ENCODE results near the gene CCDC185. TPM values are rescaled to one million over a fixed set of nuclear protein-coding genes. Genes with fewer than 3 reads are reported as not detected.

CCDC185 gene
- total RNA-seq, 1 donor from 2014 or later, result not detected

GRCh38 chr1:223421025-223421424, 27.8 kb downstream of the CCDC185 start:
- no peaks in the 10 kb centered on the region for H3K9me3 Mint-ChIP-seq (ENCODE audit: unreplicated experiment)
- no peaks in the 10 kb centered on the region for H3K36me3 Mint-ChIP-seq (ENCODE audit: unreplicated experiment)
- H3K4me3 Mint-ChIP-seq (ENCODE audit: unreplicated experiment), result no peak overlapping the region
- H3K27ac Mint-ChIP-seq (ENCODE audit: unreplicated experiment), result no peak overlapping the region
- no peak for TF ChIP-seq CTCF (IDR thresholded peaks at IDR 0.05)
- H3K27me3 Mint-ChIP-seq (ENCODE audit: unreplicated experiment), result no peaks in the 10 kb centered on the region
- no peaks in the 10 kb centered on the region for H3K4me1 Mint-ChIP-seq (ENCODE audit: unreplicated experiment)
- no peak for DNase-seq (ENCODE audit: extremely low spot score, unreplicated experiment)

GRCh38 chr1:223421676-223422075, 28.5 kb downstream of the CCDC185 start:
- Mint-ChIP-seq H3K36me3 (ENCODE audit: unreplicated experiment) (no peaks in the 10 kb centered on the region), H3K4me3 (ENCODE audit: unreplicated experiment) (no peak overlapping the region), H3K27me3 (ENCODE audit: unreplicated experiment) (no peaks in the 10 kb centered on the region), H3K4me1 (ENCODE audit: unreplicated experiment) (no peaks in the 10 kb centered on the region), H3K9me3 (ENCODE audit: unreplicated experiment) (no peaks in the 10 kb centered on the region), H3K27ac (ENCODE audit: unreplicated experiment) (no peak overlapping the region)
- no peak for DNase-seq (ENCODE audit: extremely low spot score, unreplicated experiment)
- TF ChIP-seq CTCF (IDR thresholded peaks at IDR 0.05), result no peak

GRCh38 chr1:223422911-223423310, 29.7 kb downstream of the CCDC185 start:
- Mint-ChIP-seq H3K4me3 (ENCODE audit: unreplicated experiment) (no peak overlapping the region), H3K9me3 (ENCODE audit: unreplicated experiment) (no peaks in the 10 kb centered on the region), H3K36me3 (ENCODE audit: unreplicated experiment) (no peaks in the 10 kb centered on the region), H3K27ac (ENCODE audit: unreplicated experiment) (no peak overlapping the region), H3K27me3 (ENCODE audit: unreplicated experiment) (no peaks in the 10 kb centered on the region), H3K4me1 (ENCODE audit: unreplicated experiment) (no peaks in the 10 kb centered on the region)
- no peak for TF ChIP-seq CTCF (IDR thresholded peaks at IDR 0.05)
- no peak for DNase-seq (ENCODE audit: extremely low spot score, unreplicated experiment)

GRCh38 chr1:223423641-223424233, 30.5 kb downstream of the CCDC185 start:
- H3K4me1 Mint-ChIP-seq (ENCODE audit: unreplicated experiment), result no peaks in the 10 kb centered on the region
- no peak overlapping the region for H3K4me3 Mint-ChIP-seq (ENCODE audit: unreplicated experiment)
- no peaks in the 10 kb centered on the region for H3K36me3 Mint-ChIP-seq (ENCODE audit: unreplicated experiment)
- no peaks in the 10 kb centered on the region for H3K27me3 Mint-ChIP-seq (ENCODE audit: unreplicated experiment)
- no peaks in the 10 kb centered on the region for H3K9me3 Mint-ChIP-seq (ENCODE audit: unreplicated experiment)
- DNase-seq (ENCODE audit: extremely low spot score, unreplicated experiment), result no peak
- TF ChIP-seq CTCF (IDR thresholded peaks at IDR 0.05), result no peak
- no peak overlapping the region for H3K27ac Mint-ChIP-seq (ENCODE audit: unreplicated experiment)

- DNase-seq (ENCODE audit: extremely low spot score, unreplicated experiment), result no peak
- H3K9me3 Mint-ChIP-seq (ENCODE audit: unreplicated experiment), result no peaks in the 10 kb centered on the region
- no peak for TF ChIP-seq CTCF (IDR thresholded peaks at IDR 0.05)
- H3K36me3 Mint-ChIP-seq (ENCODE audit: unreplicated experiment), result no peaks in the 10 kb centered on the region
- no peak overlapping the region for H3K4me3 Mint-ChIP-seq (ENCODE audit: unreplicated experiment)
- H3K27ac Mint-ChIP-seq (ENCODE audit: unreplicated experiment), result no peak overlapping the region
- no peaks in the 10 kb centered on the region for H3K27me3 Mint-ChIP-seq (ENCODE audit: unreplicated experiment)
- H3K4me1 Mint-ChIP-seq (ENCODE audit: unreplicated experiment), result no peaks in the 10 kb centered on the region
Measured at GRCh38 chr1:223425550-223425949, 32.3 kb downstream of the CCDC185 start.

Data from osteocyte (in vitro differentiated cells).